Jurkat, Clone E6-1 (cell line): ENCODE results near the gene L3MBTL2.
"Not testable (repeated sequence)": the region's sequence is repeated elsewhere in the genome, so short reads cannot be mapped to it uniquely, and the experiment has no call there.

Experiments used
- DNase-seq: peaks from one replicate; pipeline ENCODE4 v3.0.0-alpha.2; 2011; ENCODE audit warnings: low read depth, low spot score
- H3K4me3 ChIP-seq: 2 replicates; pipeline ENCODE4 v1.5.1; 2011; ENCODE audit warnings: mild to moderate bottlenecking, low read length, control low read depth, moderate library complexity

L3MBTL2 gene

GRCh38 chr22:41238570-41239442 lies 33.7 kb downstream of the L3MBTL2 start:
- no peak overlapping the region for H3K4me3 ChIP-seq
- DNase-seq, result no peak

- no peak overlapping the region for H3K4me3 ChIP-seq
- DNase-seq, result no peak
Measured at GRCh38 chr22:41239443-41240128, 34.5 kb downstream of the L3MBTL2 start.

- no peak for DNase-seq
Measured at GRCh38 chr22:41240377-41241132, 35.4 kb downstream of the L3MBTL2 start, which contains the start of gene CHADL. TSS of gene CHADL (minus strand) at chr22:41240931. CDS start at chr22:41240881, 50 bp downstream.

GRCh38 chr22:41241133-41241676 lies 36.1 kb downstream of the L3MBTL2 start:
- H3K4me3 ChIP-seq, result no peak overlapping the region
- DNase-seq, result no peak

More at GRCh38 chr22:41240377-41241132, 35.4 kb downstream of the L3MBTL2 start, which contains the start of gene CHADL:
- H3K4me3 ChIP-seq, result no peak within 1 kb of the TSS

GRCh38 chr22:41242396-41243117 lies 37.4 kb downstream of the L3MBTL2 start:
- no peak overlapping the region for H3K4me3 ChIP-seq

GRCh38 chr22:41243361-41243760 lies 38.2 kb downstream of the L3MBTL2 start:
- H3K4me3 ChIP-seq, result no peak overlapping the region
- DNase-seq, result no peak

More at GRCh38 chr22:41242396-41243117, 37.4 kb downstream of the L3MBTL2 start:
- no peak for DNase-seq

- DNase-seq, result no peak
- no peak overlapping the region for H3K4me3 ChIP-seq
Measured at GRCh38 chr22:41245917-41246499, 40.9 kb downstream of the L3MBTL2 start.

GRCh38 chr22:41247703-41248102 lies 42.6 kb downstream of the L3MBTL2 start:
- DNase-seq, result no peak
- H3K4me3 ChIP-seq, result no peak overlapping the region

- H3K4me3 ChIP-seq, result no peak overlapping the region
- DNase-seq, result no peak
Measured at GRCh38 chr22:41248314-41248713, 43.2 kb downstream of the L3MBTL2 start.

GRCh38 chr22:41248758-41249157 lies 43.6 kb downstream of the L3MBTL2 start:
- no peak overlapping the region for H3K4me3 ChIP-seq

GRCh38 chr22:41249442-41249841 lies 44.3 kb downstream of the L3MBTL2 start:
- no peak overlapping the region for H3K4me3 ChIP-seq
- no peak for DNase-seq

More at GRCh38 chr22:41248758-41249157, 43.6 kb downstream of the L3MBTL2 start:
- DNase-seq, result no peak

- no peak for DNase-seq
- H3K4me3 ChIP-seq, result no peak overlapping the region
Measured at GRCh38 chr22:41250127-41250526, 45.0 kb downstream of the L3MBTL2 start.

- no peak overlapping the region for H3K4me3 ChIP-seq
- no peak for DNase-seq
Measured at GRCh38 chr22:41252365-41252764, 47.3 kb downstream of the L3MBTL2 start.

- DNase-seq, result no peak
- no peak overlapping the region for H3K4me3 ChIP-seq
Measured at GRCh38 chr22:41254230-41254629, 49.1 kb downstream of the L3MBTL2 start.

GRCh38 chr22:41256254-41257253 lies 51.4 kb downstream of the L3MBTL2 start:
- H3K4me3 ChIP-seq, result no peak overlapping the region
- DNase-seq, result no peak

- DNase-seq, result no peak
- no peak overlapping the region for H3K4me3 ChIP-seq
Measured at GRCh38 chr22:41257696-41258095, 52.6 kb downstream of the L3MBTL2 start.

GRCh38 chr22:41259756-41260155 lies 54.6 kb downstream of the L3MBTL2 start:
- H3K4me3 ChIP-seq, DNase-seq: not testable (repeated sequence)
